HCT116 (cell line): Measurements from ENCODE around the gene IP6K3. TPM values are rescaled to one million over a fixed set of nuclear protein-coding genes. Genes with fewer than 3 reads are reported as not detected.

Experiments
- ATAC-seq: fragments of 200-7000 bp; cut with Tn5 transposase; 2 replicates; pipeline ENCODE4 v1.9.1; 2020; ENCODE audit warnings: mild to moderate bottlenecking, moderate library complexity
- BruUV-seq: library from RNA; stranded (reverse); fragments of 400-500 nt; replicated peaks from 2 replicates; lab custom pipeline; 2021; lab: Mats Ljungman, UMichigan
- CTCF ChIA-PET: fragments of 300-600 bp; sonication (Branson Sonifier 250); formaldehyde crosslinking; loops from one replicate; lab custom pipeline; 2021; ENCODE audit warnings: antibody characterized with exemption; lab: Charles Lee
- POLR2A ChIA-PET: fragments of 300-600, 350-600 bp; sonication (Branson Sonifier 250); formaldehyde crosslinking; loops from one replicate; lab custom pipeline; 2021; ENCODE audit warnings: antibody characterized with exemption; lab: Charles Lee
- RAD21 ChIA-PET, 2 experiments: fragments of 300-600 bp; sonication (Branson Sonifier 250); formaldehyde crosslinking; loops; one replicate each; lab custom pipeline; 2023; ENCODE audit warnings: low total read pairs in 2 of 2; ENCODE audit not compliant: uncharacterized antibody in 2 of 2, unreplicated experiment in 2 of 2, low non-redundant PET in 1 of 2; lab: Charles Lee
- DNase-seq: peaks from one replicate; pipeline ENCODE4 v3.0.0-alpha.2; 2010; ENCODE audit warnings: low read depth, low spot score
- H2AFZ ChIP-seq: fragments of 200-600 bp; shearing (Covaris generic), sonication (generic); 2 replicates; pipeline ENCODE4 v1.6.1; 2017; ENCODE audit warnings: low read depth, mixed run types, mixed read lengths, antibody characterized with exemption, low read length; ENCODE audit not compliant: poor library complexity, severe bottlenecking
- H3K27ac ChIP-seq: 2 replicates; pipeline ENCODE4 v1.5.1; 2012; ENCODE audit warnings: low read depth, low read length
- H3K27me3 ChIP-seq: fragments of 200-600 bp; sonication (generic); 2 replicates; pipeline ENCODE4 v1.6.1; 2016; ENCODE audit warnings: mixed run types, low read length, mixed read lengths; ENCODE audit not compliant: insufficient read depth
- H3K36me3 ChIP-seq, 2 experiments: fragments of 200-500 bp in 1 of 2; fragments of 200-600 bp in 1 of 2; sonication (Bioruptor generic) in 1 of 2; sonication (generic) in 1 of 2; 2 replicates each; pipeline versions ENCODE4 v1.5.1 to v1.6.1; 2014 to 2016; ENCODE audit warnings: low read length in 2 of 2, inconsistent platforms in 1 of 2, mixed read lengths in 1 of 2, mixed run types in 1 of 2; ENCODE audit not compliant: insufficient read depth in 2 of 2, control insufficient read depth in 1 of 2
- H3K4me1 ChIP-seq, 2 experiments: fragments of 200-600 bp in 1 of 2; sonication (generic) in 1 of 2; 2 replicates each; pipeline versions ENCODE4 v1.5.1 to v1.6.1; 2012 to 2017; ENCODE audit warnings: low read length in 2 of 2, inconsistent platforms in 1 of 2, mild to moderate bottlenecking in 1 of 2, mixed read lengths in 1 of 2, mixed run types in 1 of 2, moderate library complexity in 1 of 2; ENCODE audit not compliant: insufficient read depth in 2 of 2, control insufficient read depth in 1 of 2
- H3K4me2 ChIP-seq: fragments of 200-600 bp; sonication (generic); 2 replicates; pipeline ENCODE4 v1.6.1; 2017; ENCODE audit warnings: mixed run types, low read length, mixed read lengths
- H3K4me3 ChIP-seq, 2 experiments: fragments of 200-600 bp in 1 of 2; sonication (generic) in 1 of 2; replicated peaks in 1 of 2; 2 replicates each; pipeline ENCODE4 v1.5.1; 2011 to 2016; ENCODE audit warnings: low read length in 2 of 2, control low read depth in 1 of 2, low read depth in 1 of 2, mild to moderate bottlenecking in 1 of 2, mixed read lengths in 1 of 2, mixed run types in 1 of 2
- H3K79me2 ChIP-seq: fragments of 200-600 bp; sonication (generic); 2 replicates; pipeline ENCODE4 v1.6.1; 2017; ENCODE audit warnings: mild to moderate bottlenecking, mixed run types, low read length, moderate library complexity, mixed read lengths; ENCODE audit not compliant: insufficient read depth
- H3K9ac ChIP-seq: fragments of 200-600 bp; sonication (generic); 2 replicates; pipeline ENCODE4 v1.6.1; 2016; ENCODE audit warnings: low read length, mixed read lengths
- H3K9me2 ChIP-seq: fragments of 200-600 bp; sonication (generic), shearing (Covaris generic); 2 replicates; pipeline ENCODE4 v1.6.1; 2017; ENCODE audit warnings: mixed run types, mild to moderate bottlenecking, moderate library complexity; ENCODE audit not compliant: insufficient read depth
- H3K9me3 ChIP-seq, 2 experiments: fragments of 200-500 bp in 1 of 2; fragments of 200-600 bp in 1 of 2; sonication (Bioruptor generic) in 1 of 2; sonication (generic) in 1 of 2; 2 replicates each; pipeline ENCODE4 v1.6.1; 2014 to 2017; ENCODE audit warnings: low read length in 2 of 2, mixed read lengths in 2 of 2, inconsistent platforms in 1 of 2, low read depth in 1 of 2, mild to moderate bottlenecking in 1 of 2, mixed run types in 1 of 2, moderate library complexity in 1 of 2; ENCODE audit not compliant: control insufficient read depth in 1 of 2, insufficient read depth in 1 of 2
- H4K20me1 ChIP-seq: fragments of 200-600 bp; sonication (generic), shearing (Covaris generic); 2 replicates; pipeline ENCODE4 v1.6.1; 2017; ENCODE audit warnings: mixed run types, mild to moderate bottlenecking, moderate library complexity; ENCODE audit not compliant: insufficient read depth
- CBX3 ChIP-seq: IDR thresholded peaks from 2 replicates; pipeline ENCODE4 v1.6.1; 2012; ENCODE audit warnings: low read depth
- CEBPB ChIP-seq: IDR thresholded peaks from 2 replicates; pipeline ENCODE4 v1.6.1; 2012; ENCODE audit warnings: low read depth
- EGR1 ChIP-seq: IDR thresholded peaks from 2 replicates; pipeline ENCODE4 v1.6.1; 2012; ENCODE audit warnings: low read depth
- ELF1 ChIP-seq: IDR thresholded peaks from 2 replicates; pipeline ENCODE4 v1.6.1; 2012; ENCODE audit warnings: low read depth, borderline replicate concordance
- EZH2phosphoT487 ChIP-seq: fragments of 200-600 bp; IDR thresholded peaks from 2 replicates; pipeline ENCODE4 v1.6.1; 2018; ENCODE audit warnings: antibody characterized with exemption, borderline replicate concordance
- MAX ChIP-seq: IDR thresholded peaks from 2 replicates; pipeline ENCODE4 v1.6.1; 2012
- REST ChIP-seq: IDR thresholded peaks from 2 replicates; pipeline ENCODE4 v1.6.1; 2012; ENCODE audit warnings: low read depth
- SIN3A ChIP-seq: IDR thresholded peaks from 2 replicates; pipeline ENCODE4 v1.6.1; 2012; ENCODE audit warnings: low read depth
- YY1 ChIP-seq: IDR thresholded peaks from 2 replicates; pipeline ENCODE4 v1.6.1; 2011; ENCODE audit warnings: low read length, low read depth, moderate library complexity, mild to moderate bottlenecking; ENCODE audit not compliant: insufficient replicate concordance; ENCODE audit errors: extremely low read depth
- intact Hi-C: fragments of 100-400 bp; cut with micrococcal nuclease; formaldehyde crosslinking; loops from 2 replicates; pipeline ENCODE4 v1.10.0; 2022
- total RNA-seq: library from RNA; stranded (reverse); gene quantifications from one replicate; pipeline ENCODE4 v1.2.1, GENCODE V29; 2021; ENCODE audit not compliant: unreplicated experiment

IP6K3 gene
- total RNA-seq, 1 experiment from 2014 or later = not detected

DNA sequence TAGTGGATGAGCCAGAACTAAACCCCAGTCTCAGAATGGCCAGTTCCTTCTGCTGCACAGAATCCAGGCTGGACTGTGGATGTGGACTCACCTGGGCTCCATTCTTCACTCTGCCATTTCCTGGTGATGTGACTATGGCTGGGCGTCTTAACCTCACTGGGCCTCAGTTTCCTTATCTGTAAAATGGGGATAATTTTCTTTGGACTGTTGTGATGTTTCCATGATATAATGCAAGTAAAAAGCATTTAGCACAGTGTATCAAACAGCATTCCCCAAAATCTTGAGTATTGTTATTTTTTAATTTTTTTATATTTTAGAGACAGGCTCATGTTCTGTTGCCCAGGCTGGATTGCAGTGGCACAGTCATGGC is 5.9 kb upstream of the IP6K3 start:
- Histone ChIP-seq H3K4me3 (no peak overlapping the region), H3K27ac (no peak overlapping the region), H4K20me1 (no peaks in the 10 kb centered on the region), H2AFZ (no peak overlapping the region), H3K4me2 (0 out of 2 replicates have a peak overlapping the region, but pooled peaks have one; percentile 5), H3K9ac (no peak overlapping the region), H3K27me3 (no peaks in the 10 kb centered on the region), H3K9me2 (no peaks in the 10 kb centered on the region), H3K4me1 (peaks cover 7 to 9% of the 10 kb centered on the region in 2 experiments; a peak in 3 of 4 replicates), H3K9me3 (no peaks in the 10 kb centered on the region), H3K36me3 (no peaks in the 10 kb centered on the region), H3K79me2 (no peaks in the 10 kb centered on the region)
- ChIA-PET CTCF (interaction anchor here (0.8 kb wide), 1 partner anchor 19 kb away, joined by 4 read pairs; no protein-coding TSS in a partner anchor), RAD21 (no interaction called here), POLR2A (no interaction called here)
- intact Hi-C loops = no loop called here
- TF ChIP-seq EZH2phosphoT487 = no peak
- TF ChIP-seq CEBPB = no peak
- no peak for TF ChIP-seq ELF1
- TF ChIP-seq CBX3 = no peak
- DNase-seq (no peak), ATAC-seq (no peak)
- no TSS peak for BruUV-seq

- 0 out of 2 replicates have a peak, but pooled peaks have one; percentile 33 for ATAC-seq
- Histone ChIP-seq H3K4me2 (peak overlapping the region; percentile 5; the same call in 1 of the 2 replicates), H3K79me2 (no peaks in the 10 kb centered on the region), H3K27ac (no peak overlapping the region), H2AFZ (no peak overlapping the region), H4K20me1 (no peaks in the 10 kb centered on the region), H3K9me3 (no peaks in the 10 kb centered on the region), H3K27me3 (no peaks in the 10 kb centered on the region), H3K36me3 (no peaks in the 10 kb centered on the region), H3K4me3 (no peak overlapping the region), H3K4me1 (peaks cover 7 to 9% of the 10 kb centered on the region in 2 experiments; a peak in 3 of 4 replicates), H3K9ac (no peak overlapping the region), H3K9me2 (no peaks in the 10 kb centered on the region)
- BruUV-seq = no TSS peak
- intact Hi-C loops = no loop called here
- ChIA-PET POLR2A (no interaction called here), RAD21 (no interaction called here), CTCF (interaction anchor here (0.8 to 1.2 kb wide), 3 partner anchors 19 to 162 kb away, joined by 3 to 4 read pairs (median 3); no protein-coding TSS in a partner anchor)
- DNase-seq = no peak
- TF ChIP-seq CBX3 (no peak), CEBPB (no peak), MAX (no peak), SIN3A (no peak), REST (no peak), YY1 (no peak), EZH2phosphoT487 (no peak), EGR1 (no peak)
Observed at GRCh38 chr6:33751771-33752645, 5.3 kb upstream of the IP6K3 start.
